Activated CD4-positive, alpha-beta T cell treated with anti-CD3 and anti-CD28 coated beads, Interleukin-2, amount 50 U/mL, for 1 hour (primary cell): ENCODE data around the gene RNF169.
A peak's percentile ranks its signal among the peaks of the same experiment; 100 is the strongest.
"Not testable (repeated sequence)": the region's sequence is repeated elsewhere in the genome, so short reads cannot be mapped to it uniquely, and the experiment has no call there.

Experiments
- DNase-seq: peaks from one replicate; pipeline ENCODE4 v3.0.0-alpha.2; 2020

Gene RNF169

DNA sequence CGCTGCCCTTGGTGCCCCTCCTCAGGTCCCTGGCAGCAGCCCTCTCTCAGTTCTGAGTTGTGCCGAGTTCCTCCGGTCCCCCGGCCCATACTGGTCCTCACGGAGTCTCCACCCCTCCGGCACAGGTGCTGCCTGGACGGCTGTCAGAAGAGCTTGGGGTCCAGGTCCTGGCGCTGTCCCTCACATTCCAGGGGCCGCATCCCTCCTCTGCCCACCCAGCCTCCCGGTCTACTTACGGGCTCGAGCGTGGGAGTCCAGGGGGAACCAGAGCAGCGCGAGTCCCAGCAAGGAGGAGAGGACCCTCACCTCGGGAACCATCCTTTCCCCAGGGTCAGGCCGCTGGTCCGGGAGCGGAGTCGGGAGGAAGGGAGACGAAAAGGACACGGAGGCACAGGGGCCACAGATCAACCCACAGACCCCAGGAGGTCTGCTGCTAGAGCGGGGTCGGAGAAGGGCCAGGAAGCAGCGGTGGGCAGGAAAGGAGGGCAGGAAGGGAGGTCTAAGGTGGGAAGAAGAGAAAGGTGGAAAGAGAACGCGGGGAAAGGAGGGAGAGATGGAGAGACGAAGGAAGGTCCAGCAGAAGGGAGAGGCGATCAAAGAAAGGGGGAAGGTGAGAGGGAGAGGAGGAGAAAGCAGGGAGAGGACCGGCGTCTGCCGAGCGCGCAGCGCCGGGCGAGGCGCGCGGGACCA is 17.9 kb upstream of the RNF169 start:
- DNase-seq = no peak

DNA sequence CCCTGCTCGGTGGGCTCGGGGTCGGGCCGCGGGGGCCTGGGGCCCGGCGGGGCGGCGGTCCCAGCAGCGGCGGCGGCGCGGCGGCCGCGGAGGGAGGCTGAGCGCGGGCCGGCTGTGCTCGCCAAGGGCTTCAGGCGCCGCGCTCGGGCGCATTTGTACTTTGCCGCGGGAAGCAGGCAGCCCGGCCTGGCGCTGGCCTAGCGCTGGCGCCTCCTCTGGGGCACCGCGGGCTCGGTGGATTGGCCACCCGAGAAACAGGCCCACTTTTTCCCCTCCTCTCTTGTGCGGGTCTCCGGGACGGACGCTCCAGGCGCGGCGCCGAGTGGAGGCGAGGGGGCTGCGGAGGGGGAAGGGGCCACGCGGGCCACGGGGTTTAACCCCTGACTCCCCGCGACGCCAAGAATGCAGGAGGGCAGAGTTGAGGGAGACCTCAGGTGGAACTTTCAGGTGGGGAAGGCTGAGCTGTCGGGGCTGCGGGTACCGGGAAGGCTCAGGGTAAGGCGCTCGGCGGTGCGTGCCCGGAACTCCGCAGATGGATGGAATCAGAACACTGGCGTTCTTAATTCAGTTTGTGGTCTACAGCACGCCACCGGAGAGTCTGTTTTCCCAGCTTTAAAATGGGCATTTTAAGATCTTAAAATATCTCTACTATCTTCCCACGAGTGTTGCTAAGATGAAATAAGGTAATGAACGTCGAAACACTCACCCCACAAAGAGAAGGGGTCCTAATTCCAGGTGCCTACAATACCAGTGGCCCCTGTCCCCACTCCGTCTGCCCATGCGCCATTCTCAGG is 17.2 kb upstream of the RNF169 start, which contains the start of gene CHRDL2:
CHRDL2 (minus strand) TSS at position 126 of the 794 bp plus-strand sequence. CDS start 538 bp downstream, outside the sequence.
- DNase-seq = no peak

DNA sequence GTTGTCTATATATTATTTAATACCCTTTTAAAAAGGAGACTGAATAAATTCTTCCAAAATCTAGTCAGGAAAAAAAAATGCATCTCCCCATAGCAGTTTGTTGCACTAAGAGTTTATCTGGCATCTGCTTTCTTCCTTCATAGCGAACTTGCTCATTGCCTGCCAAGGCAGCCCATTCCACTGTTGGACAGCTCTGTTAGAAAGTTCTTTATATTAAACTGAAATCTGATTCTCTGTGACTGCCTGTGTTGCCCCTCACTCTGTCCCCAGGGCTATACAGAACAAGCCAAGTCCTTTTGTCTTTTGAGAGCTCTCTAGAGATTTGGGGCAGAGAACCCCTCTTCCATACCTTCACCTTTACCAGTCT is 14.1 kb upstream of the RNF169 start:
- DNase-seq = no peak

DNA sequence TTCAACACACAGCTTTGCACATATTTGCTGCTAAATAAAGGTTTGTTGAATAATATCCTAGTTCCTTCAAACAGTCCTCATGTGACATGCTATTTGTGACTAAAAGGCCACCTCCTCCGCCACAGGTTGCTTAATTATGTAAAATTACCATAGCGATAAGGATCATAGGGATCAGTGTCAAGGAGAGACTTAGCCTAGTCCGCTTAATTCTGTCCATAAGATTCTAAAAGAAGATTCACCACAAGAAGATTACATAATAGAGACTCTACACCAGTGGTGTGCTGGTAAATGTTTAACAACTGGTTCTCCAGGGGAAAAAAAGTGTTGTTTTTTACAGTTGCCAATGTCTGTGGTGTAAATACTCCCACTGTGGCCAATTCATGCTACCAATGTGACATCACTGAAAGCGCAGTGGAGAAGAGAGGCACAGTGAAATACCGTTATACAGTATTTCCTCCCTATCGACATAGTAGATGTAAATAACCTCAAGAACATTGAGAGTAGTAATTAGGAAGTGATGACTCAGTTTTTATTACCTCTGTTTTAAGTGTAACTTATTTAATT is 13.2 kb upstream of the RNF169 start:
- DNase-seq = no peak

DNA sequence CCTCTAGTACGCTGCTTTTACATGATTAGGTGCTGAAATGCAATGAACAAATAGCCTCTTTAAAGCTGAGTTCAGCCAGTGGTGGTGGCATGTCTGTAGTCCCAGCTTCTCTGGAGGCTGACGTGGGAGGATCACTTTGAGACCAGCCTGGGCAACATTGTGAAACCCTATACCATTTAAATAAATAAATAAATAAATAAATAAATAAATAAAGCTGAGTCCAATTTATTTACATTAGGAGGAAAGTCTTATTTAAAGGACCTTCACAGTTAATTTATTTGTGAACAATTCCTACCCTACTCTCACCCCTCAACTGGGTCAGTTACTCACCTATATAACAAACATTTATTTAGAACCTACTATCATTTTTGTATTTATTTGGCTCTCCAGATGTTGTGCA is 12.6 kb upstream of the RNF169 start:
- no peak for DNase-seq

DNA sequence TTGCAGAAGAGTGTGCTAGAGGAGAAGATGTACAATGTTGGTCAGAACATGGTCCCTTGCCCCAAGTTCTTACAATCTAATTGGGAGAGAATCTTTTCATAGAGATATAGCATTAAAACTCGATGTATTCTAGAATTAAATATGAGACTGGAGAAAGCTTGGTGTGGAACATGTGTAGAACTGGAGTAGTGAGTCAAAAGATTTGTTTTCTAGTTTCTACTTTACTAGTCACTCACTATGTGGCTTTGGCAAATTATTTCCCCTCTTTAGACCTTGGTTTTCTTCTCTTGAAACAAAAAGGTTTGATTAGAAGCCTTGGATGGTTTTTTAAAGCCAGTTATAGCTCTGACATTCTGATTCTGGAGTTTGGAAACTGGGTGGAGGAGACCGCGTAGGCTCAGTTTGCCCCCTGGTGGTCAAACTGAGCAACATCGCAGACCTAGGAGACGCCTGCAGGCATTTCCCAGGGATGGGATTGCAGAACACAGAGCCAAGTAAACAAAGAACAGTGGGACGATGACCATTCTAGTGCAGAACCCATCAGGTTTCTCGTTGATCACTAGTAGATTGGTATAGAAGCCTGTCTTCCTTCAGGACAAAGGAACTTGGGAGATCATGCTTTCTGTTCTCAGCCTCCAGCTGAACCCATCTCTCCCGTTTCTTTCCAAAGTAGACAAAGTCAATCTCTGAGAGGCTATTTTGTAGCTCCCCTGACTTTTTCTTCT is 8.9 kb upstream of the RNF169 start:
- DNase-seq = peak; percentile 36

DNA sequence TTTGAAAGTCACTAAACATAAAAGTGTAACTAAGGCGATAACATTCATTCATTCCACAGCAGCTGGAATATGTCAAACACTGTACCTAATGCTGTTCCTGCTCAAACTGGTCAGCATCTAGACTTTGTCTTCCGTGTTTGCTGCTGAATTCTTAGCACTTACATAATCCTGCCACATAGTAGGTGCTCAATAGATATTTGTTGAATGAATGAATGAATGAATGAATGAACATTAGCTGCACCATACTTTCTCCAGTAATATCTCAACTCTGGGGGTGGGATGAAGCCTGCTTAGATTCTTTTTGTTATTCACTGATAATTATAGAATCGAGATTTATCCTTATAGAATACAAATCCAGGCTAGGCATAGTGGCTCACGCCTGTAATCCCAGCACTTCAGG is 6.6 kb upstream of the RNF169 start:
- DNase-seq = no peak

DNA sequence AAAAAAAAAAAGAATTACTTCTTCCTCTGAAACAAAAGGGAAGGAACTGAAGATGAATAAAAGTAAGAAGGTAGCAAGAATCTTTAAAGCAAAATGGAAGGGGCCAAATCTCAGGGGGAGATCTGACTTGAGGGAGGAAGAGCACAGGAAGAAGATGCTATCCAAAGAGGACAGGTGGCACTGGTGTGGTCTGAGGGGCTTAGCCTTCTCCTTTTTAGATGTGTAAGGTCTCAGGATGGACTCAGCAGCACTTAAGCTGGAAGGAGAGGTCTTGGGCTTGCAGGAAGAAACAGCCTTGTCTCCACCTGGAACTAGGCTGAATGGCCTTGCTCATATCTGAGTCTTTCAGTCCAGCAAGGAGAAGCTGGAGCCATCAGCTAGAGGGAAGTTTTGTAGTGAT is 5.0 kb upstream of the RNF169 start:
- DNase-seq = no peak

DNA sequence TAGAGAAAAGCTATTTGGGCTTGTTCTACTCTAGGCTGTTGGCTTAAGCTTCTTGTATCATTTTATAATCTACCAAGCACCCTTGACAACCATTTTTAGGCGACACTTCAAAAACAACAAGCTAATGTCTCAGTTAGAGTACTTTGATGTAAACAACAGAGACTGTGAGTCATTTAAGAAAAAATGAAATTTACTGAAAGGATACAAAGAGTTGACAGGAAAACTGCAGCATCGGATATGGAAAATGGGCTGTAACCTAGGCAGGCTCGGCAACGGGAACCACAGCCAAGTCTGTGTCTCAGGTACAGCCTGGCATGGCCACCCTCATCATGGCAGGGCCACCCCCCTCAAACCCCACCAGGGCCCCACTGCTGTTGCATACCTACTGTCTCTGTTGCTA is 4.4 kb upstream of the RNF169 start:
- DNase-seq = no peak

DNA sequence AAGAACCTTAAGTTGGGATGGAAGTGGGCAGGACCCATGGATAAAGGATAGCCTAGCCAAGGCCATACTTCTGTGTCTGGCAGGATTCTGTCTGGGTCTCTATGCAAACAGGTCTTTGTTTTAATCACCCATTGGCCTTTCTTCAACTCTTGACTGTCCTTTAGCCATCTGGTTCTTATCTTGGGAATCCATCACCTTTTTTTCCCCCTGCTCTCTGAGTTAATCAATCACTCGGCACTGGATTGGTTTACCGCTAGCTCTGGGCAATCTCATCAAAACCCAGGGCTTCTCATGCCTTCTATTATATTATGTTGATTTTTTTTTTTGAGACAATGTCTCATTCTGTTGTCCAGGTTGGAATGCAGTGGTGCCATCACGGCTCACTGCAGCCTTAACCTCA is 1.8 kb upstream of the RNF169 start:
- no peak for DNase-seq

DNA sequence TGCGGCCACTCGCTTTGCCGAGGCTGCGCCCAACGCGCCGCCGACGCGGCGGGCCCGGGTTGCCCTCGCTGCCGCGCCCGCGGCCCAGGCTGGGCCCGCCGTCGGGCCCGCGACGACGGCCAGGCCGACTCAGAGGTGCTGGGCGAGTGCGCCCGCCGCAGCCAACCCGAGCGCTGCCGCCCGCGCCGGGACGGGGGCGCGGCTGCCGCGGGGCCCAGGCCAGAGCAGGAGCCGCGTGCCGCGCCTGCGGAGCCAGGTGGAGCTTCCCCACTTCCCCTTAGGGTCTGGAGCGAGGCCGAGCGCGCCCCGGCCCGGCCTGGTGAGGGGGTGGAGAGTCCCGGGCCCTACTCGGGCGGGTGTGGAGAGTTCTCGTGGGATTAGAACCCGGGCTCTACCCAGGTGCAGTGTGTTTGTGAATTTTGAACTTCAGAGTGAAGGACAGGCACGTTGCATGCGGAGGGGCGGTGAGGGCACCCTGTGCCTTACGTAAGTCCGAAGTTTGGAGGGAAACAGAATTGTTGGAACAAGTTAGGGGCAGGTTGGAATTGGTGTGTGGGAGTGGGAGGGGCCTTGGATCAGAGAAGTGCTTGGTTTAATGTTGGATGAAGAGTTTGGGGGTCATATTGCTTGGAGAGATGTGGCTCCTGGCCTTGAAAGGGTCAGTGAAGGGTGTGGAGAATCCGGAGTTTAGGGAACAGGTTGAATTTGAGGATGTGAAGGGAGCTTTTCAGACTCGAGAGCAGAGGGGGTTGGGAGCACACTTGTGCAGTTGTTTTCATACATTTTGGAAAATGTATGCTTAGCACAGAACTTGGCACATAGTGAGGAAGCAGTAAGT is 697 bp downstream of the RNF169 start:
- DNase-seq = peak; percentile 26

DNA sequence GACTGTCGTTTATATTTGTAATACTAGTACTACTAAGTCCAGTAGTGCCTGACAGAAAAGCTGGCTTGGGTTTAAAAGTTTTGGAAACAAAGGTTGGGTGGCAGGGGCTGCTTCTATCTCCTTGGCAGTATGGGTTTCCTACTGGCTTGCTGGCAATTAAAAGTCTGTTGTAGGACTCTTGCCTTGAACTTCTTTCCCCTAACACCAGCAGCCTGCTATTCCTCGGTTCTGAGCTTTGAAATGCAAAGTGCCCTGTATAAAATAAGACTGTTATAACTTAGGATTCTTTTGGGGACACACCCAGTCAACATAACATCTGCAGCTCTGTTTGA is 1.3 kb downstream of the RNF169 start:
- no peak for DNase-seq

DNA sequence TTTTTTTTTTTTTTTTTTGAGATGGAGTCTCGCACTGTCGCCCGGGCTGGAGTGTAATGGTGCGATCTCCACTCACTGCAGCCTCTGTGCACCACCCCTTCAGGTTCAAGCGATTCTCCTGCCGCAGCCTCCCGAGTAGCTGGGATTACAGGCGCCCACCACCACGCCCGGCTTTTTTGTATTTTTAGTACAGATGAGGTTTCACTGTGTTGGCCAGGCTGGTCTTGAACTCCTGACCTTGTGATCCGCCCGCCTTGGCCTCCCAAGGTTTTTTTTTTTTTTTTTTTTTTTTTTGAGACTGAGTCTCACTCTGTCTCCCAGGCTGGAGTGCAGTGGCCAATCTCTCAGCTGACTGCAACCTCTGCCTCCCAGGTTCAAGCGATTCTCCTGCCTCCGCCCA is 1.9 kb downstream of the RNF169 start:
- DNase-seq = not testable (repeated sequence)

DNA sequence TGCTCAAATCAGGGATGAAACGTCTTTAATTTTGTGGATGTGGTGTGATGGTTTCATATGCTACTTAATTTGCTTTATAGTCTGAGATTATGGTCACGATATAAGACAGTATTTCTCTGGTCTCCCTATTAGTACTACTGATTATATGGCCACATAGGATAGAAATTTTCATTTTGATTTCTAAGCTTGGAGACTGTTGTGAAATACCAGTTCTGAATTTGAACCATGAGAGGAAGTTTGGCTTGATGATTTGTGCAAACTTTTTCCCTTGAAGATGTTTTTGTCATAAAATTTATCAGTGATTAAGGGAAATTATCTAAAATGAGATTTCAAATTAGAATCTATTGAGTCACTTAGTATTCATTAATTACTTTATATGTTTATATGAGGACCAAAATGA is 2.7 kb downstream of the RNF169 start:
- no peak for DNase-seq

DNA sequence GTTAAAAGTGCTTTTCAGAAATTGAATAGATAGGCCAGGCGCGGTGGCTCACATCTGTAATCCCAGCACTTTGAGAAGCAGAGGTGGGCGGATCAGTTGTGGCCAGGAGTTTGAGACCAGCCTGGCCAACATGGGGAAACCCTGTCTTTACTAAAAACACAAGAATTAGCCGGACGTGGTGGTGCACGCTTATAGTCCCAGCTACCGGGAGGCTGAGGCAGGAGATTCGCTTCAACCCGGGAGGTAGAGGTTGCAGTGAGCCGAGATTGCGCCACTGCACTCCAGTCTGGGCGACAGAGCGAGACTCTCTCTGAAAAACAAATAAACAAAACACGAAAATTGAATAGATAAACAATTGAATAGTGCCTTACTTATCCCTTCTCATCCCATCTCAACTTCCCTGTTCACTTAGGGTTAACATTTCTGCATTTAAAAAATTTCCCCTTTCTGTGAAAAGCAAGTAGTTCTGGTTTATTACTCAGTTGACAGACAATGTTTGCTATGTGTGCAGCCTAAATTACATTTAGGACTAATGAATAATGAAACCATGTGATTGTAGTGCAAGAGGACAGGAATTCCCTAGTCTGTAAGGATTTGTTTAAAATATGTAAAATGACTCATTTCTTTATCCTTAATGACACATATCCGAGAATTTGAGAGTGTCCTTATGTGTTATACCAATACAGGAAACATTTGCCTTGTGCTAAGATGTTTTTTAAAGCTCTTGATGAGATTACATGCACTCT is 6.0 kb downstream of the RNF169 start:
- DNase-seq = no peak

DNA sequence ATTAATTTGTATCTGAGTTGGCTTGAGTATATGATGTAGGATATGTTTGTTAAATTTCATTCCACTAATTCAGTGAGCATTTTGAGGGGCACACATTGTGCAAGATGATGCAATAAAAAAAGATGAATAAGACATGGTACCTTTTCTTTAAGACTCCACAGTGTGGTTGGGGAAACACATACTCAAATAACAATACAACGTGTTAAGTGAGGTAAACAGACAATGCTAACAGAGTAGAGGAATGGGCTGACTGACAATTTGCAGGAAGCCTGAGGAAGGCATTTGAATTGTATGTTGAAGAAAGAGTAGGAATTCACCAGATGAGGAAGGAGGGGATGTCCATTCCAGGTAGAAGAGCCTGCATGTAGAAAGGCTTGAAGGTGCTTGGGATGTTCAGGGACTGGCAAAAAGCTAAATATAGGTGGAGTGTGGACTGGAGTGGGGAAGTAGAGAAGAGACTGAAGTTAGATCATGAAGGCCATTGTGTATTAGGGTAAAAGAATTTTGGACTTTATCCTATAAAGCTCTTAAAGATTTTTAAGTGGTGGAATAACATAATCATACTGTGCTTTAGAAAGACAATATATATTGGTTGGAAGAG is 6.8 kb downstream of the RNF169 start:
- no peak for DNase-seq

DNA sequence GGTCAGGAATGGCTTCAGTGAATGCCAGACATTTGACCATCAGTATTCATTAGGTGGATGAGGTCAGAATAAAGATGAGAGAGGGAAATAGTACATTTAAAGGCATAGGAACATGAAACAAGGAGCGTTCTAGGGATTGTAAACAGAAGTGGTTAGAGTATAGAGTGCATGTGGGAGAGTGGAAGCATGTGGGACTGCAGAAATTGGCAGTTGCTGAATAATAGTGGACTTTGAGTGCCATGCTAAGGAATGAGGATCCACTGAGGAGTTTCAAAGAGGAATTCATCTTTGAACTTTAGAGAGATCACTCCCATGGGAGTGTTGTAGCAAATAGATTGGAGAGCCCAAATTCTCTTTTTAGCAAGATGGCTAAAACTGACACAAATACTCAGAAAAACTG is 7.9 kb downstream of the RNF169 start:
- no peak for DNase-seq

DNA sequence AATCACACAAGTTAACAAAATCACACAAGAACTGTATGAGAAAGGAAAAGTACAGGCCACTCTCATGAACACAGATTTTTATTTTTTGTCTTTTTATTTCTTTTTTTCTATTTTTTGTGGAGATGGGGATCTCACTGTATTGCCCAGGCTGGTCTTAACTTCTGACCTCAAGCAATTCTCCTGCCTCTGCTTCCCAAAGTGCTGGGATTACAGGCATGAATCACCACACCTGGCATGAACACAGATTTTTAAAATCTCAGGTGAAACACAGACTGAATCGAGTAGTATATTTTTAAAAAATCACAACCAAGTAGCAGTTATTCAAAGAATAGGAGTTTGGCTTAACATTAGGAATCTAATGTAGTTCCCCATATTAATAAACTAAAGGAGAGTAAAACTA is 18.3 kb downstream of the RNF169 start:
- no peak for DNase-seq

DNA sequence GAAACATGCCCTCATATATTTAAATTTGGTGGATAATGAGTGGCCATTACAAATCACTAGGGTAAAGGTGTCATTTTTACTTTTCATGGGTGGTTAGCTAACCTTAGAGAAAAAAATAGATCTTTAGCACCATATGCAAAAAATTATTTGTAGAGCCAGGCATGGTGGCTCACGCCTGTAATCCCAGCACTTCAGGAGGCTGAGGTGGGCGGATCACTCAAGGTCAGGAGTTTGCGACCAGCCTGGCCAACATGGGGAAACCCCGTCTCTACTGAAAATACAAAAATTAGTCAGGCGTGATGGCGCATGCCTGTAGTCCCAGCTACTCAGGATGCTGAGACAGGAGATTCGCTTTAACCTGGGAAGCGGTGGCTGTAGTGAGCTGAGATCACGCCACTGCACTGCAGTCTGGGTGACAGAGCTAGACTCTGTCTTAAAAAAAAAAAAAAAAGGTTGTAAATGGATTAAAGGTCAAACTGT is 19.6 kb downstream of the RNF169 start:
- DNase-seq = not testable (repeated sequence)

DNA sequence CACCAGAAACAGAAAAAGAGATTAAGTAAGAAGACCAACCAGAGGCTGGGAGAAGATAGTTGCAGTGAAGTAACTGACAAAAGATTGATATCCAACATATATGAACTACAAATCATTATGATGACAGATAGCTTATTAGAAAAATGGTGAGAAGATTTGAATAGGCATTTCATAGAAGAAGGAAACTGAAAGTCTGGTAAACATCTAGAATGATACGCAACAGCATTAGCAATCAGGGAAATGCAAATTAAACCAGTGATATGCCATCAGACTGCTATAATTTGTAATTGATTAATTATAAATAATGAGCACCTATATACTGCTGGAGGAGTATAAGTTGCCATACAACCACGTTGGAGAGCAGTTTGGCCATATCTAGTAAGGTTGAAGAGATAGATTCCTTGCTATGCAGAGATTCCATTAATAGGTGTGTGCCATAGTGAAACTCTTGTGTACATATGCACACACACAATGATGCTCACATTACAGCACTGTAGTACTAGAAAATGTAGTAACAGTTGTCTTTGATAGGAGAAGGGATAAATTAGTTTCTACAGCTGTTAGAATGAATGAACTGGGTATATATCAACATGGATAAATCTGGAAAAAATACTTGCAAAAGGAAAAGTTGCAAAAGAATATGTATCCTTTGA is 20.5 kb downstream of the RNF169 start:
- DNase-seq = no peak

DNA sequence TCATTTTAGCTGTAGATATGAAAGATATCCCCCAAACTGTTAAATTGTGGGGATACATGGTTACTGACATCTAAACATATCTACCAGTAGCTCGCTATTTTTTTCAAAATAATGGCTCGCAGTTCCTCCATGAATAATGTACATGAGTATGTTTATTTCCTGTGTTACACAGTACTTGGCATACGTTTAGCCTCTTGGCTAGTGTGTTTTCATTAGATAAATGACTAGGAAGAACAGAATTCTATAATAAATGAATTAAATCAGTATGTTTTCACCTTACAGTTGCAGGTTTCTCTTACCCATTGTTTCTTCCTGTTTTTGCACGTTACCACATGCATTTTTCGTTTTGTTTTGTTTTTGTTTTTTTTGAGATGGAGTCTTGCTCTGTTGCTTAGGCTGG is 21.8 kb downstream of the RNF169 start:
- no peak for DNase-seq
